Stimulated activated CD4-positive, alpha-beta T cell treated with anti-CD3 and anti-CD28 coated beads, Interleukin-15, amount 100 ng/mL, for 48 hours (primary cell): Measurements from ENCODE around the gene ANKZF1.

Source experiments
- DNase-seq, 2 donors: peaks; one replicate each; pipeline ENCODE4 v3.0.0-alpha.2; 2020; ENCODE audit warnings: low read depth in 2 of 2

The ANKZF1 gene

DNA sequence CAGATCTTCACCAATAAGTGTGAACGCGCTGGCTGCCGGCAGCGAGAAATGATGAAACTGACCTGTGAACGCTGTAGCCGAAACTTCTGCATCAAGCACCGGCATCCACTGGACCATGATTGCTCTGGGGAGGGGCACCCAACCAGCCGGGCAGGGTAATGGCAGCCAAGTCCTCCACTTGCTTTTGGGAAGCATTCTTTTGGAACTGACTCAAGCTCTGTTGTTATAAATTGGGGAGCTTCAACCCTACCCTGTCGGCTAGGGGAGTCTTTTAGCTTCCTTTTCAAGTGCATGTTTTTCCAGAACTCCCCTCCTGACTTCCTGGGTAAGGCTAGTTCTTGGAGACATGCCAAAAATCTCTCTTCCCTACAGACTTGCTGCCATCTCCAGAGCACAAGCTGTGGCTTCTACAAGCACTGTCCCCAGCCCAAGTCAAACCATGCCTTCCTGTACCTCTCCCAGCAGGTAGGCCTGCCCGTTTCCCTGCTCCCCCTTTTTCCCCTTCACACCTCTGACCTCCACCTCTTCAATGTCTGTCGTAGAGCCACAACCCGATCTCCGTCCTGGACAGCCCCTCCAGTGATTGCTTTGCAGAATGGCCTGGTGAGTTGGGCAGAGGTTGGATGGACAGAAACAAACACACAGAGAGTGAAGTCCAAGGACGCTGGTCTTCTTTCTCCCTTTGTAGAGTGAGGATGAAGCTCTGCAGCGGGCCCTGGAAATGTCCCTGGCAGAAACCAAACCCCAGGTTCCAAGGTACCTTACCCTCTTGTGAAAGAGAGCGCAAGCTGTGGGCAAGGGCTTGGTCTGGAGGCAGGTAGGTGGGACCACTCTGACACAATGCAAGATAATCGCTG lies 21.5 kb upstream of the ANKZF1 start:
- DNase-seq, result no peak

DNA sequence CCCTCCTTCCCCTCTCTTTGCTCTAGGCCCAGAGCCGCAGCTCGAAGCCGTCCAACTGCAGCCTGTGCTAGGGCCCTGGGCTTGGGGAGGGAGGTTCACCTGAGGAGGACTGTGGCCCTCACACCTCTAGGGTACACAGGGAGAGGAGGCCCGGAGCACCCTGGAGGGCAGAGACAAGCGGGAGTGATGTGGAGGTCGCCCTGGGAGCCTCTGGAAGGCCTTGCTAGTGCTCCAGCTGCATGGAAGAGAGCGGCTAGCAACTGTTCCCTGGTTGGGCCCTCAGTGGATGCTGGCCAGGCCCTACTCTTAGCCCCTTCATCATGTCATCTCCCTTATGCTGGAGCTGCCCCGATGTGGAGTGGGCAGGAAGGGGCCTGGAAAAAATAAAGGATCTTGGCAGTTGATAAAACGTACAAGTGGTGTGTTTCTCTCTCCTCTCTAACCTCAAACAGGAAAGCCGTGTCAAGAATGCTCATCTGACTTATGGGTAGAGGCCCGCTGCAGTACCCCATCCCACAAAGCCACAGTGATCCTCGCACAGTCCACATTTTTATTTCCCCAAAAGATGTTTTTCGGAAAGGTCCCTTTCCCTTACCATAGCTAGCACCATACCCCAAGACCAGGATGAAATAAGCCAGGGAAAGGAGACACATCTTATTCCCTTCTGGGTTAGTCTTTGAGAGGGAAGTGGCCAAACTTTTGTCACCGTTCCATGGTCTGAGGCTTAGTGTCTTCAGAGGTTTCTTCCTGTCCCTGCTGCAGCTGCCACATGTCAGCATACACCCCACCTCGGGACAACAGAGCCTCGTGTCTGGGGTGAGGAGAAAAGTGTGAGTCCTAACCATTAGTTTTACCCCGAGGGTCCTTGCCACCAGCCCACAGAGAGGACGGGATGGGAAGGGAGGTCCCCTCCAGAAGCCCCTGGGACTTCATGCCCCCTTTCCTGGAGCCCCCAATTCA lies 20.1 kb upstream of the ANKZF1 start:
- DNase-seq, result no peak

DNA sequence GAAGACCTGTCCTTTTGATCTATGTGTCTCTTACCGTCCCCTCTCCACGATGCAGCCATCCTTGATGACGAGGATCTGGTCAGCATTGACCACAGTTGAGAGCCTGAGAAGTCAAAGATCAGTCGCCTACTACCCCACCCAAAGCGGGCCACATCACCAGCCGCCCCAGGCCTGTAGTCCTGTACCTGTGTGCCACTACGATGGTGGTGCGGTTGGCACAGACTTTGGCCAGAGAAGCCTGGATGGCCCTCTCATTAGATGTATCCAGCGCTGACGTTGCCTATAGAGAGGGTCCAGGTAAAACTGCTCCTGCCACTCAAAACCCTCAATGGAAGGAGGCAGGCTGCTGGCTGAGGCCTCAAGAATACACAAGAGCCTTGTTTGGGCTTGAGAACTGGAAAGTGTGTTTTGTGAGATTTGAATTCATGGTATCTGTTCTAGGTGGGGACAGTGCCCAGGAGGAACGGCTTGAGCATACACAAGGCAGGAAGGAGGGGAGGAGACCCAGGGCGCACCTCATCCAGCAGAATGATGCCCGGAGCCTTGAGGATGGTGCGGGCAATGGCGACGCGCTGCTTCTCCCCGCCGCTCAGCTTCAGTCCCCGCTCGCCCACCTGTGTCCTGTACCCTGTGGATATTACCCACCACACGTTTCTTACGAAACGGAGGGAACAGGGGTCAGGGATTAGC lies 19.3 kb upstream of the ANKZF1 start:
- DNase-seq, result no peak

DNA sequence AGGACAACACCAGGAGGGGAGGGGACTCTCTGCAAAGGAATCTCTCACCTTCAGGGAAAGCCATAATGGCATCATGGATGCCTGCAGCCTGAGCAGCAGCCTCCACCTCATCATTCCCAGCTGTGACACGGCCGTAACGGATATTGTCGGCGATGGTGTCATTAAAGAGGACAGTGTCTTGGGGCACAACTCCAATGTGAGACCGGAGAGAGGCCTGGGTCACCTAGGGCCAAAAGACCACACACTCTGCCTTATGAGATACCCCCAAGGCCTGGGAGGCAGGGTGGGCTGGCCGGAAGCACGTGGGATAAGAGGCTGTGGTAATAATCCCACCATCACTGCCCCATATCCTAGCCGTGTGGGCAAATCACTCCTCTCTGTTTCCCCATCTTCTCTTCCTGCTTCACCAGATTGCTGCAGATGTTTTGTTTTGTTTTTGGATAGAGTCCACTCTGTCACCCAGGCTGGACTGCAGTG lies 18.7 kb upstream of the ANKZF1 start:
- DNase-seq, result no peak

DNA sequence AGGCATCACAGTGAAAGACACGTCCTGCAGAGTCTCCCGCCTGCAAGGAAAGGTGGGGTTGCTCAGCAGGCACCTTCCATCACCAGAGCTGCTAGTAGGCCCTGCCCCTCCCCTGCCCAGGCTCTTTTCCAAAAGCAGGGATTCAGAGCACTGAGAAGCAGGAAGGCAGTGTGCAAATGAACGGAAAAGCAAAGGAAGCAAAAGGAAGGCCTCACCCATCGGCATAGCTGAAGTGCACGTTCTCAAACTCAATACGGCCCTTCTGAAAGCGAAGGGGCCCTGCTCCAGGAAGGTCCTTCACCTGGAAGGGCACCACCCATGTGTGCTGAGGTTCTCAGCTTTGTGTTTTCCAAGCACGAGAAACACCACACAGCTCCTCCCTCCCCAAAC lies 16.6 kb upstream of the ANKZF1 start:
- no peak for DNase-seq

DNA sequence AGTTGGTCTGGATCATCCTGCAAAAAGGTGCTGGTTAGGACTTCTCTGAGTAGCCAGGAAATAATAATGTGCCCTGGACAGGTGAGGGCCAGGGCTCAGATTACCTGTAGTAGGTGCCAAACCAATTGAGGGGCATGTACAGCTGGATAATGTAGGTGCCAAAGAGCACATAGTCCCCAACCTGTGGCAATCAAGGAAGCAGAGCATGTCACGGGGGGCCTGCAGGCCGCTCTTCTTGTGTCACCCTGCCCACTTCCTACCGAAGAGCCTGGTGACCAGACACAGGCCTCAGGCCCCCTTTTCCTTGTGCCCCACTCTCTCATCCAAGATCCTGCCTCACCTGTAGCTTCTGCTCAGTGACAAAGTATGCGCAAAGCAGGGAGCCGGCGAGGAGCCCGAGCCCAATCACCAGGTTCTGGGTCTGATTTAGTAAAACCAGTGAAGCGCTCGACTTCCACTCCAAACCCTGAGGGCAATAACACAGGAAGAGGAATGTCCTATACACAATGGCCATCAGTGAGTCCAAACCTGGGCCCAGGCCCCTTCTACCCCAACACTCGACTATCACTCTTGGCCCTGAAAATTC lies 16.0 kb upstream of the ANKZF1 start:
- DNase-seq, result no peak

DNA sequence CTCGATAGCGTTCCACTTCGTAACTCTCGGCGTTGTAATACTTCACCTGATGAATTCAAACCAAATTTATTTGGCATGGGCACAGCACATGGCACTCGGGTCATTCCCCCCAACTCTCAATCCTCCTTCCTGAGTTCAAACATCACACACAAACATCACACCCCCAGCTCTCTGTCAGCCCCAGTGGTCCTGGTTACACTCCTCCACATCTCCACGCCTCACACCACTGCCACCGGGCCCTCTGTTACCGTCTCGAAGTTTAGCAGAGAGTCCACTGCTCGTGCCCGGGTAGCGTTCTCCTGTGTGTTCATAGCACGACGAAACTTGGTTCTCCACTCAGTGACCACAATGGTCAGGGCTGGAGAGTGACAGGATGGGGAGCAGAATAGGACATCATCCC lies 15.5 kb upstream of the ANKZF1 start:
- no peak for DNase-seq

DNA sequence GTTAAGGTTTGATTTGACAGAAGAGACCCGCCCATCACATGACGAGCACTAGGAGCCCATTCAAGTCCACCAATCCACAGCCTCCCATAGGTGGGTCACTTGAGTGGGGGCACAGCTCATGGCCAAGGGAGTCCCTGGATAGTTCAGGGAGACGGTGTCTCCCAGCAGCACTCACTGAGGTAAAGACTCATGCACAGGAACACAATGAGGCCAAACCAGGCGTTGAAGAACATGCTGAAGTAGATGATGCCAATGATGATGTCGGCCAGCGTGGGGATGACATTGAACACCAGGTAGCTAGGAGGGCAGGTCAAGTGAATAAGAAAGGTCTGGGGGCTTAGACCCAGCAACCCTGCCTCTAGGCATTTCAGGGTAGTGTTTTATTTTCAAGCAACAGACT lies 14.8 kb upstream of the ANKZF1 start:
- DNase-seq, result no peak

DNA sequence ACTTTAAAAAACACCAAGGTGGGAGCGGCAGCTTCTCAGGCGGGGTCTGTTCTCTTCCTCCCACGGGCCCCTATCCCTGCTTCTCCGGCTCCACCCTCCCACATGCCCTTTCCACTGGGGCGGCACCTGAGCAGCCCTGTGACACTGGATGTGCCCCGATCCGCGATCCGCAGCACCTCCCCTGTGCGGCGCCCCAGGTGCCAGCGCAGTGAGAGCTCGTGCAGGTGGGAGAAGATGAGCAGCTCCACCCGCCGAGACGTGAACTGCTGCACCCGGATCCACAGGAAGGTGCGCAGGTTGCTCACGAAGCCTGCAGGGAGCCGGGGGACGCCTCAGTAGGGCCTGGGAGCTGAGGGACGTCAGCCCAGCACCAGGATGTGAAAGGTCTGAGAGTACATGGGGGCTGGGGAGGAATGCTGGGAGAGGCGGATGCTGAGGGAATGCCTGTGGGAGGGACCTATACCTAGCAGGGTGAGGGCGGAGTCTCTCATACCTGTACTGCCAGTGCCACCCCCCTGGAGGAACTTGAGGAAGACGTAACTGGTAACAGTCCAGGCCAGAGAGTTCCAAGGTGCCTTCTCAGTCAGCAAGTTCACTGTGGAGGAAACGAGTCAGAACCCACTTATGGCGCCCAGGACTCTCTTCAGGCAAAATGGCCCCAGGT lies 13.6 kb upstream of the ANKZF1 start:
- no peak for DNase-seq

DNA sequence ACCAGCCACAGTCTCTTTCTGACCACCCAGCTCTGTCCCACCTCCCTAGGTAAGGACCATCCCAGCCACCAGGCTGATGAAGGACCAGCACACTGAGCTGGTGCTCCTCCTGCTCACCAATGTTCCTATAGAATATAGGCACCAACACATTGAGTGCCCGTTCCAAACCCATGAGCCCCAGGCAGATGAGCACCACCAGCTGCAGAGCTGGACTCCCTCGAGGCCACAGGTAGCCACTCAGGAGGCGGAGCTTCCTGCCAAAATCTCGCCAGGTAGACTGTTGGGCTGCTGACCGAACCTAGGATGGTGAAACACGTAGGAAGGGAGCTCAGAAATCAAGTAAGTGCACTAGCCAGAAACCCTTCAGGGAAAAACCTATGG lies 13.1 kb upstream of the ANKZF1 start:
- no peak for DNase-seq

DNA sequence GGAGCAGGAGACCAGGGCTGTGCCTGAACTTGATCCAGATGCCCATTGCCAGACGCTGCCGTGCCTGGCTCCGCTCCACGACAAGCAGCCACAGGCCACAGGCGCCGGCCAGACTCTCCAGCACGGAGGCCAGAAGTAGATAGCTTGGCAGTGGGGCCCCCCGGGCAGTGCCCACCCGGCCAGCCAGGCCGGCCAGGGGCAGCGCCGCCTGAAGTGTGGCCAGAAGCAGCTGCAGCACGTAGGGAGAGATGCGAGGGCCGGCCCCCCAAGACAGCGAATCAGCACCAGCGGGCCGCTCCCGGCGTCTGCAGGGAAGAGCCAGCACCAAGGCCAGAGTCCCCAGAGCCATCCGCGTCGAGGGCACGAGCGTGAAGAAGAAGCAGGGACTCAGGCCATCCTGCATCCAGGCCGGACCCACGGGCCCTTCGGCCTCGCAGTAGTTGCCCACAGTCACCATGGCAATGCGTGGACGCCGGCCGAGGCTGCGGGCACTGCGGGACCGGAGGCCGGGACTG lies 11.3 kb upstream of the ANKZF1 start:
- DNase-seq, result no peak

DNA sequence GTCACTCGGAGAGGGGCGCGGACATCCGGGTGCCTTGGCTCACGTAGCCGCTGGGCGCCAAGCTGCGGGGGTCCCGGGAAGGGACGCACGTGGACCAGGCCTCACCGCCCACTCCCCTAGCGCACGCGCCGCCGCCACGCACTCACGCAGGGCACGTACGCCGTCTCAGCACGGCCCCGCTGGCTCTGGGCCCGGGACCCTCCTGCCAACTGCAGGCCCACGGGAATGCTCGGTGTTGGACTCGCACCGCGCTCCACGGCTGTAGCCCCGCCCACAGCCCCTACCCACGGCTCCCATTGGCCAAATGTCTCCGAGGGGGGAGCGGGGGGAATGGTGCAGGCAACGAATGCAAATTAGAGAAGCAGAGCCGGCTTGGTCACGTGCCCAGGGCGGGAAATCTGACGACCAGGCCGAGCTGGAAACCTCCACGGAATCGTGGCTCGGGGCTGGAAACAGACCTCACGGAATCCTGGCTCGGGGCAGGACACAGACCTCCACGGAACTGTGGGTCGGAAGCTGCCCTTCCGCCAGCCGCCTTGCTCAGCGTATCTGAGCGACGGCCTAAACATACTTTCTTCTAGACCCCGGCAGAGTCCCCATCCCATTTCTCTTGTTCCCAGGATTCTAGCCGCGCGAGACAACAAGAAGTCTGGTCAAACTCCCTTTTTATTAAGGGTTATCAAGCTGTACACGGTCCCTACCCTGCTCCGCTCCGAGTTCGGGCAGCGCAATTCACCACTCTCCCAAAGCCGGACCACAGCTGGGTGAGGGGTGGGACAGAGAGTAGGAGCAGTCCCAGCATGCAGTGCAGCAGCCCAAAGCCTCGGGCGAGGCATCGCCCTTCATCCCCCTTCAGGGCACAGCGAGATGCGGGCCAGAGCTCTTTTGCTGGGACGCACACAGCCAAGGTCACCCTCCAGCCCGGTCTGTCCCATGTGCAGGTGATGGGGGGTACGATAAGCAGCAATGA lies 10.6 kb upstream of the ANKZF1 start, which contains the start of gene ABCB6:
Gene ABCB6 (minus strand): TSS at position 227 of the 970 bp plus-strand sequence. CDS start 285 bp downstream, outside the sequence.
- DNase-seq, result peak; percentile 83 to 90

DNA sequence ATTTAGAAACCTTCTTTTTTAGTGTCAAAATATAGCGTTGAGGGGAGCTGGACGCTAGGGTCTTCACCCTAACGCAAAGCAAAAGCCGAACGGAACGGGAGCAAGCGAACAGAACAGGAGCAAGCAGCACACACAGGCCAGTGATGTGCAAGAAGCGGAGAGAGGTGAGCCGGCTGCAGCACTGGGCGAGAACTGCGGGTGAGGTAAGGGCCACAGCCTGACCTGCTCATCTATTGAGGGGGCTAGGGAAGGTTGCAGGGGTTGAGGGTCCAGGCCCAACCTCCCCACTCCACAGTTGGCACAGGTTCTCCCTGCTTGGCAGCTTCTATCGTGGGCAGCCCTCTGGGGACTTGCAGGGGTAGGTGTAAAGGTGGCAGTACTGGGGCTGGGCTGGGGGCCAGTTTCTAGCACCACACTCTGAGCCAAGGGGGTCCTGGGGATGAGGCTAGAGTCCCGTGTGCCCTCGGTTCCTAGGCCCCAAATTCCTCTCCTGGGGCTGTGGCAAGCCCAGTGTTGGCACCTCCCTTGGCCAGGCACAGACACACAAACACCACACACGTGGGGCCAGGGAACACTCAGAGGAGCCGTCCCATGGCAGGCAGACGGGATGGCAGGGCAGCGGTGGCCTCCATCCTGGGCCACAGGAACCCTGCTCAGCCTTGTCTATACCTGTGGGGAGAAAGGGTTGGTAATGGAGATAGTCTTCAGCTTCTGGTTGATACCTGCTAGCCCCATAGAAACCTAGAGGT lies 9.6 kb upstream of the ANKZF1 start:
- DNase-seq, result no peak

DNA sequence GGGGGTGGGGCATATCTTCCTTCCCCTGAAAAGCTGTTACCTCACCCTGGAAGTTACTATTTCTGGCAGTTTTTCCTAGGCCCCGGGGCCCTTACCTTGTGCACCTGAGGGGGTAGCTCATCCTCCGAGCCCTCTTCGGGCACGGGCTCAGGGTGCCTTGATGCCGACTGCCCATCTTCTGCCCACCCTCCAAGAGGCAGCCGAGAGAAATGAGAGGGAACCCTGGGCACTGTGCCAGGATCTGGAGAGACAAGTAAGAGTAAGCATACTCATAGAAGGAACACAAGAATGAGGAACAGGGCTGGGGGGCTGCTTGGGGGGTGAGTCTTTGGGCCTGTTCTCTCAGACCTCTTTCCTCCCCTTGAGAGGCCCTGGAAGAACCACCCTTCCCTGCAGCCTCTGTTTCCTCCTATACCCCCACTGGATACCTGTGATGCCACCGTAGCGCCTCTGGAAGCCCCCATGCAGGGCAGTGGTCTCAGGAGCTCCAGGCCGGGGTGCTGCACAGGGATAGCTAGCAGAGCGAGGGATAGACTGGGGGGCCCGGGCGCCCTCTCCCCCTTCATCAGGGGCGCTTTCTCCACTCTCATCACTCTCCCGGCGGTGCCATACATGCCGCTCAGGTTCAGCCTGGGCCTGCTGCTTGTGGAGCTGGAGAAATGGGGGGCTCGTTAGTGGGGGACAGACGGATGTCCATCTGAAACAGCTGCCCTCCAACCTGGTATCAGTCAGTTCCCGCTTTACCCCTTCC lies 8.8 kb upstream of the ANKZF1 start:
- DNase-seq, result no peak

DNA sequence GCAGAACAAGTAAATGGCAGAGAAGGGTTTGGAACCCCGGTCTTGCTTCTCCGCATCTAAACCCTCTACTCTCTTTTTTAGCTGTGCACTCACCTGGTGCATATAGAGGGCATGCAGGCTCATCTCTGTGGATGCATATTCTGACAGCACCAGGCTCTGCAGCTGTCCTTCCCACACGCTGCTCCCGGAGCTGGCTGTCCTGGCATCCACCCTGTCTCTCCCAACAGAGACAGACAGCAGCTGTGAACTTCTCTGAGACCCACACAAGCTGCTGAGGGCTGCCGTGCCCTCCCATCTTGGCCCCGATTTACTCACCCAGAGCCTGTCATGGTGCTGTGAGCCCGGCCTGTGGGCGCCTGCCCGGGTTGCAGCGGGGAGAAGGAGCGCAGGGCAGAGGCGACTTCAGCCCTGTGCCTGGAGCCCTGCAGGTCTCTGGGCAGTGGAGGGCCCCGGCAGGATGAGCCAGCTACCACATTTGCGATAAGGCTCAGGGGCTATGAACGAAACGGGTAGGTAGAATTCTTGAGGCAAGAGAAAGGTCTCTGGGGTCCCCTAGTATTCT lies 7.6 kb upstream of the ANKZF1 start:
- DNase-seq, result no peak

DNA sequence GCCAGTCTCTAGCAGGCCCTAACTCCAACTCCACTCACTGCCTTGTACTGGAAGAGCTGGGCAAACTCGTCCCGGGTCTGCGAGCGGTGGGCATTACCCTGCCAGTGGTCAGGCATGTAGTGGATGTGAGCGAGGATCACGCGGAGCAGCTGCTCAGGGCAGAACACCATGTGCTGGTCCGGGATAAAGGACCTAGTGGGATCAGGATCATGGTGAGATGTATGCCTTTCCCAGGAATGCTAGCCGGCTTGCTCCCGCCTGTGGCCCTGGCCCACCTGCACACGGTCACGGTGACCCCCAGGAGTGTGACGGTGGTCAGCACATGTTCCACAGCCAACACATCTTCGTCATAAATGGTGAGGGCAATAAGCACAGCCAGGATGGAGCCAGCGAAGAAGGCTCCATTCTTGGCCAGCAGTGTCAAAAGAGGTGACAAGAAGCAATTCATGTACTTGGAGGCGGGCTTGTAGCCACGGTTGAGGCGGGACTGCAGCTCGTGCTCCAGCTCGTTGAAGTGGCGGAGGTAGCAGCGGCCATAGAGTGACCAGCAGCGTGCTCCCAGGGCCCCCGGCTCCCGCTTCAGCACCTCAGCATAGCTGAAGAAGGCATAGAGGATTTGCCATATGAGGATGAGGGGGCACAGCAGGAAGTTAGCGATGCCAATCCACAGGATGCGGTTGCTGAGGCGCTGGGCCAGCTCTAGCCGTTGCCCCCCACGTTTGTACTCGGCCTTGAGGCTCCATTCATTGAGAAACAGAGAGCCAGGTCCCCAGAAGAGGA lies 5.6 kb upstream of the ANKZF1 start:
- DNase-seq, result no peak

DNA sequence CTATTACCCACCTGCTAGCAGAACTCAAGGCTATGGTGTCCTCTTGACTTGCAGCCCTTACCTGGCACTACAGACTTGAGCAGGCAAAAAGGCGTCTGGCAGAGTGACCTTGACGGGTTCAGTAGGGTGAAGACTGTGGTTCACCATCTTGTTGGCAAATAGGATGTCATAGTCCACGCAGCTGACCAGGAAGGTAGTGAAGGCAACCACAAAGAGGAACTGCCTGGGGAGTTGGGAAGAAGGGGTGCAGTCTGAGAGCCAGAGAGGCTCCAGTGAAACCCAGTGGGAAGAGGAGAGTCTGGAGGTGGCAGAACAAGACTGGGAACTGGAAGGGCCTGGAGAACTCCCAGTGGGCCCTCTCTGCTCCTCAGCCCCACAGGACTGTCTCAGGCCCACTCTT lies 4.3 kb upstream of the ANKZF1 start:
- DNase-seq, result no peak
